Thyroid gland (tissue), 4 donors: ENCODE data around the gene ELOB.

ENCODE experiments used
- POLR2A ChIP-seq, 2 donors: fragments of 450-650 bp; IDR thresholded peaks; one replicate each; pipeline ENCODE4 v1.6.1; 2017; ENCODE audit warnings: antibody characterized with exemption in 2 of 2, mild to moderate bottlenecking in 2 of 2, moderate library complexity in 1 of 2
- TF ChIP-seq, protein P1 (sequence below), 6 experiments: fragments of 200-600 bp in 3 of 6; fragments of 450-650 bp in 3 of 6; sonication (generic) in 3 of 6; IDR thresholded peaks; one replicate each; pipeline ENCODE4 v1.5.1; 2016 to 2019; ENCODE audit warnings: antibody characterized with exemption in 6 of 6, mild to moderate bottlenecking in 2 of 6, inconsistent platforms in 1 of 6, moderate library complexity in 1 of 6

DNA sequence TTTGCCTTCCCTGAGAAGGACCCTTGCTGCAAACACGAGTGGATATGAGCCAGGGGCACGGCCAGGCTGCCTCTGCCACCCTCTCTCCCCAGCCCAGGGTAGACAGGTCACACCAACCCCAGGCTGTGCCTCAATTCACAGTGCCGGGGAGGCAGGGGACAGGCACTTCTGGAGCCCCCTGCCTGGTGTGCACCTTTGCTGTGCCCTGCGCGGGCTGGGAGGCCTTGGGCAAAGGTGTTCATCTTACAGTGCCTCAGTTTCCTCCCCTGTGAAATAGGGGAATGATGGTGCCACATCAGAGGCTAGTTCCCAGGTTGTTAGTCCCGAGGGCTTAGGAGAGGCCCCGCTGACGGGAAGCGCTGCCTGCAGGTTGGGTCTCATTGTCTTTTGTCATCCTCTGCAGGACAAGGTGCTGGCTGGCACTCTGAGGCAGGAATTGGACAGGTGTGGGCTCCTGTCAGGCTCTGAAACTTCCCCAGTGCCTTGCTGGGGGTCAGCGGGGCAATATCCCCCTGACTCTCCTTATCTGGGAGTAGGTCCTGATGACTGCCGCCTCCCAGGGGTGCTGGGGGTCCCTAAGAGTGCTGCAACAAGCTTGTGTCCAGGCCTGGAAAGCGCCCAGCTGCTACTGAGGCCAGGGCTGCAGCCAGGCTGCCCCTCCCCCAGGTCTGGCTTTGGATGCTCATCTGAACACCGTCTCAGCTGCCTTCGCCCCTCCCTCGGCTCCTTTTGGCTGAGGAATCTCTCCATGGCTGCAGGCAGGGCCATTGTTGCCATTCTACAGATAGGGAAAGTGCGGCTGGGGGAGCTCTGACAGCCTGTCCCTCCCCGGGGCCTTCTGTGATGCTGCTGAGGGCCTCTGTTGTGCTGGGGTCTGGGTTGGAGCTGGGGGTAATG lies 43.1 kb upstream of the ELOB start:
- no peak for TF ChIP-seq POLR2A (IDR thresholded peaks at IDR 0.05)
- TF ChIP-seq, protein P1, sequence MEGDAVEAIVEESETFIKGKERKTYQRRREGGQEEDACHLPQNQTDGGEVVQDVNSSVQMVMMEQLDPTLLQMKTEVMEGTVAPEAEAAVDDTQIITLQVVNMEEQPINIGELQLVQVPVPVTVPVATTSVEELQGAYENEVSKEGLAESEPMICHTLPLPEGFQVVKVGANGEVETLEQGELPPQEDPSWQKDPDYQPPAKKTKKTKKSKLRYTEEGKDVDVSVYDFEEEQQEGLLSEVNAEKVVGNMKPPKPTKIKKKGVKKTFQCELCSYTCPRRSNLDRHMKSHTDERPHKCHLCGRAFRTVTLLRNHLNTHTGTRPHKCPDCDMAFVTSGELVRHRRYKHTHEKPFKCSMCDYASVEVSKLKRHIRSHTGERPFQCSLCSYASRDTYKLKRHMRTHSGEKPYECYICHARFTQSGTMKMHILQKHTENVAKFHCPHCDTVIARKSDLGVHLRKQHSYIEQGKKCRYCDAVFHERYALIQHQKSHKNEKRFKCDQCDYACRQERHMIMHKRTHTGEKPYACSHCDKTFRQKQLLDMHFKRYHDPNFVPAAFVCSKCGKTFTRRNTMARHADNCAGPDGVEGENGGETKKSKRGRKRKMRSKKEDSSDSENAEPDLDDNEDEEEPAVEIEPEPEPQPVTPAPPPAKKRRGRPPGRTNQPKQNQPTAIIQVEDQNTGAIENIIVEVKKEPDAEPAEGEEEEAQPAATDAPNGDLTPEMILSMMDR (IDR thresholded peaks at IDR 0.05): no peak
